ENCODE results near the gene EP400. TPM values are rescaled to one million over a fixed set of nuclear protein-coding genes. Genes with fewer than 3 reads are reported as not detected.

Gene EP400
- total RNA-seq, 1 experiment from 2014 or later, result 61.7 TPM

GRCh38 chr12:131919366-131920156, 30.2 kb upstream of the EP400 start:
- Histone ChIP-seq H3T11ph (ENCODE audit: low read length) (no peak overlapping the region), H4K20me1 (ENCODE audit: control insufficient read depth, insufficient read depth, insufficient read length) (peaks cover 3% of the 10 kb centered on the region), H3K79me1 (ENCODE audit: insufficient read depth, low read depth, low read length, poor library complexity, severe bottlenecking) (no peaks in the 10 kb centered on the region), H3K79me2 (ENCODE audit: insufficient read depth, low read length) (no peaks in the 10 kb centered on the region), H3K9ac (ENCODE audit: extremely low read depth, insufficient read length, low read length) (no peak overlapping the region), H3K4me1 (ENCODE audit: insufficient read depth, low read length) (no peaks in the 10 kb centered on the region), H3K23me2 (ENCODE audit: insufficient read length, low read depth, low read length, poor library complexity, severe bottlenecking) (no peaks in the 10 kb centered on the region), H3K4ac (ENCODE audit: low read depth, low read length) (no peak overlapping the region), H4K8ac (replicated peaks; ENCODE audit: insufficient read length, low read depth, low read length) (no peak overlapping the region), H3K56ac (ENCODE audit: insufficient read length, low read depth, low read length) (no peak overlapping the region), H3K27ac (ENCODE audit: insufficient read length, low read depth, low read length) (no peak overlapping the region), H2BK5ac (ENCODE audit: insufficient read length, low read length) (no peak overlapping the region), H2BK15ac (ENCODE audit: low read depth, low read length) (no peak overlapping the region), H4K91ac (ENCODE audit: insufficient read length, low read depth, low read length) (no peak overlapping the region), H3K23ac (ENCODE audit: insufficient read length, low read depth, low read length) (no peak overlapping the region), H3K27me3 (ENCODE audit: insufficient read depth, low read length) (no peaks in the 10 kb centered on the region), H3K18ac (ENCODE audit: insufficient read length, low read depth, low read length) (no peak overlapping the region), H2BK120ac (ENCODE audit: low read depth, low read length, poor library complexity, severe bottlenecking) (no peak overlapping the region), H2AFZ (ENCODE audit: low read length) (no peak overlapping the region), H3K14ac (ENCODE audit: insufficient read depth, low read length) (no peak overlapping the region), H3K9me3 (ENCODE audit: control insufficient read depth, low read depth, low read length) (no peaks in the 10 kb centered on the region), H2BK20ac (ENCODE audit: low read depth, low read length, poor library complexity, severe bottlenecking) (no peak overlapping the region), H4K5ac (ENCODE audit: insufficient read length, low read depth, low read length) (no peak overlapping the region), H2BK12ac (ENCODE audit: insufficient read length, low read depth, low read length) (no peak overlapping the region), H3K4me2 (ENCODE audit: insufficient read depth, insufficient read length, low read length) (no peak overlapping the region), H2AK5ac (ENCODE audit: insufficient read length, low read length) (no peak overlapping the region)
- Mint-ChIP-seq H3K4me1 (no peaks in the 10 kb centered on the region), H3K4me3 (no peak overlapping the region), H3K9me3 (no peaks in the 10 kb centered on the region), H3K36me3 (ENCODE audit: insufficient read depth in 1 of 3, low read depth in 3 of 3) (peaks cover 5 to 46% (median 34%) of the 10 kb centered on the region in 3 experiments), H3K27me3 (ENCODE audit: low read depth) (no peaks in the 10 kb centered on the region), H3K27ac (no peak overlapping the region)
- no peak for DNase-seq
- no peak for TF ChIP-seq CTCF (conservative IDR thresholded peaks at IDR 0.05)
- no CpG with 5 or more reads among the region's 37 CpGs for WGBS (ENCODE audit: extremely low coverage, insufficient read length, low lambda C conversion rate)
